ENCODE results near the gene IMPDH1. TPM values are rescaled to one million over a fixed set of nuclear protein-coding genes. Genes with fewer than 3 reads are reported as not detected.

IMPDH1 gene
- polyA plus RNA-seq, 3 donors, result 26.1 to 27.3 (median 26.8) TPM

DNA sequence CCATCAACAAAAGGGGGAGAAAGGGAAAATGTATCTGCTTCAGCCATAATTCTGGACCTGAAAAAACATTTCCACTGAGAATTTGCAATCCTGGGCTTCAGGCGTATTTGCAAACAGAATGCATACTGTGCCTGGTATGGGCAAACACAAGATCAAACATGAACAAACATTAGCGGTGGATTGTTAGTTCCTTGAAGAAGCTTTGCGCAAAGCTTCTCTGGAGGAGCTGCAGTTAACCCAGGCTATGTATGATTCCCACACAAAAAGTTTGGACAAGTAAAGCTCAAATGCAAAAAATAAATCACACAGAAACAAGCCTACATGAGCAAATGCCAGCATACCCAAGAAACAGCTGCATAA lies 25.5 kb upstream of the IMPDH1 start:
- DNase-seq (ENCODE audit: low read depth in 3 of 3, low spot score in 2 of 3), result no peak

- DNase-seq (ENCODE audit: low read depth in 3 of 3, low spot score in 2 of 3), result no peak
Observed at GRCh38 chr7:128434413-128435326, 24.9 kb upstream of the IMPDH1 start.

- DNase-seq (ENCODE audit: low read depth in 3 of 3, low spot score in 2 of 3), result no peak
Observed at GRCh38 chr7:128431754-128432153, 22.0 kb upstream of the IMPDH1 start.

GRCh38 chr7:128431221-128431620 lies 21.4 kb upstream of the IMPDH1 start:
- no peak for DNase-seq (ENCODE audit: low read depth in 3 of 3, low spot score in 2 of 3)

- DNase-seq (ENCODE audit: low read depth in 3 of 3, low spot score in 2 of 3), result no peak
Observed at GRCh38 chr7:128430207-128430606, 20.4 kb upstream of the IMPDH1 start.

GRCh38 chr7:128427289-128427891 lies 17.6 kb upstream of the IMPDH1 start:
- DNase-seq (ENCODE audit: low read depth in 3 of 3, low spot score in 2 of 3), result no peak

DNA sequence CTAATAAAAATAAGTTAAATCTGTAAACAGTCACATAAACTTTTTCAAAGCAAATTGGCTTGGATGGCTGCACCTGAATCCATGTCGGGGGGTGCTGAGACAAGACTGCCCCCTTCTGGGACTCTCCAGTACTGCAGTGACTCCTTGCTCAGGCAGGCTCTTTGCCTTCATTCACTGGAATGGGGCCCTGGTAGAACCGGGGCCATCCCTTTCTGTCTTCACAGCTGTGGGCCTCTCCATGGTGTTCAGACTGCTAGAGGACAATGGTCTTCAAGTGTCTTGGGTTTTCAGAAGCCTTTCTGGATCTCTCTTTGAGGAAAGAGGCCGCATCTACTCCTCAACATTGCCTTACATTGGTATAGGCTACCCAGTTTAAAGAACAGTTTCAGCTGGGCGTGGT lies 16.1 kb upstream of the IMPDH1 start:
- no peak for DNase-seq (ENCODE audit: low read depth in 3 of 3, low spot score in 2 of 3)

DNA sequence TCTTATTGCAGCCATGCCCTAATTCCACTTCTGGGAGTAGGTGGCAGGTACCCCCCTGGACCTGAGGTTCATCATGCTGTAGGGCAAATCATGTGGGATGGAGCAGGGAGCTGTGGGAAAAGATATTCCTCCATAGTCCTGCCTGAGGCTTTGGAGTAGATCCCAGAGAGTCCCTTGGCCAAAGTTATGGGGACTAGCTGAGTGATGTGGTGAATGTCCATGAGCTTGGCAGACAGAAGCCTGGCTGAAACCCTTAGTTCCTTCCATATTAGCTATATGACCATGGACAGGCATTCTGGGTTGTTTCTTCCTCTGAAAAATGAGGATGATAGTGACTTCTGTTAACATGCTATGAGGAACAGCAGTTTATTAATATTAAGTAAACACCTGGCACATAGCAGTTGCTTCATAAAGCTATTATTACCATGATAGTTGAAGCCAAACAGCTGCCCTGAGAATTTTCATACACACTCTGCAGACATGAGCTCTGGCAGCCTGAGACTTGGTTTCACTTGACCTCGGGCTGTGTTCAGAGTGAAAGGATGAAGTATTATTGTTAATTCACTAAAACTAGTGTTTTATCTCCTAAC lies 15.0 kb upstream of the IMPDH1 start:
- no peak for DNase-seq (ENCODE audit: low read depth in 3 of 3, low spot score in 2 of 3)

- DNase-seq (ENCODE audit: low read depth in 3 of 3, low spot score in 2 of 3), result no peak
Observed at GRCh38 chr7:128422842-128423241, 13.1 kb upstream of the IMPDH1 start.

DNA sequence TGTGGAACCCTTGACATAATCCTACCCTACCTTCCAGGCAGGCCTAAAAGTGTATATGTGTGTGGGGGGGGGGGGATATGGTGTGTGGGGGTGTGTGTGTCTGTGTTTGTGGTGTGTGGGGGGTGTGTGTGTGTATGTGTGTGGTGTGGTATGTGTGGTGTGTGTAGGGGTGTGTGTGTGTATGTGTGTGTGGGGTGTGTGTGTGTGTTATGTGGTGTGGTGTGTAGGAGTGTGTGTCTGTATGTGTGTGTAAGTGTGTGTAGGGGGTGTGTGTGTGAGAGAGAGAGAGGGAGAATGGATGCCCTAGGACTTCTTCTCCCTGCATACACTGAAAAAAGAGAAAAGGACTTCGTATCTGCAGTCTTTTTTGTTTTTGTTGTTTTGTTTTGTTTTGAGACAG lies 12.3 kb upstream of the IMPDH1 start:
- DNase-seq (ENCODE audit: low read depth in 3 of 3, low spot score in 2 of 3), result no peak

- DNase-seq (ENCODE audit: low read depth in 3 of 3, low spot score in 2 of 3), result no peak
Observed at GRCh38 chr7:128421384-128421783, 11.6 kb upstream of the IMPDH1 start.

DNA sequence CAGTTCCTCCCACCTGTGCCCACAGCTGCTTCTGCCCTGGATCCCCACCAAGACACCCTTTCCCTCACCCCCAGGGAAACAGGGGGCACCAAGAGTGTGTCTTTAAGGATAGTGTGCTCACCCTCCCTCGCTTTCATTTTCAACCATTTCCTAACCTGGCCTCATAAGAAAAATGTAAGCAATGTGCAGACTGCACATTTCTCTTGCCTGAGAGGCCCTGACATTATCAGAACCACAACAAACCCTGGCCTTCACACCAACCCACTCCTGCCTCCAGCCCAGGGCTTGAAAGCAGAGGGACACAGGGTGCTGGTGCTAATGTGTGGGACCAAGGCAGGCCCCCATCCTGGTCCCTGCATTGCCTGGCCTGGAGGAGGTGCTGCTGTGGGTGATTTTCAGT lies 11.0 kb upstream of the IMPDH1 start:
- DNase-seq (ENCODE audit: low read depth in 3 of 3, low spot score in 2 of 3), result no peak

DNA sequence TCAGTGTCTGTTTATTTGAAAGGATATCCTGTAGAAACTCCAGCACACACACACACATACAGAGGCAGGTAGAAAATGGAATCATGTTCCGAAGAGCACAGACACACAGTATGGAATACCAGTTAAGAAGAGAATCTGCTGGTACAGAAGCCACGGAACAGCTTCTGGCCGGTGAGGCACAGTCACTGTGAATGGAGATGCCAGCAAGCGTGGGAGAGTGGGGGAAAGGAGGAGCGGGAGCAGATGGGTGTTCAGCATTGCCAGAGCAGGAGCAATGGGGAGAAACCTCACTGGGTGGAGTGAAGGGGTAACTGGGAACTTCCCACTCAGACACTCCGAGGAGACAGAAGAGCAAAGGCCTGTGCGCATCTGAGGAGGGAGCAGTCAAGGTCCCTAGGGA lies 9.5 kb upstream of the IMPDH1 start:
- DNase-seq (ENCODE audit: low read depth in 3 of 3, low spot score in 2 of 3), result no peak

GRCh38 chr7:128417071-128417470 lies 7.3 kb upstream of the IMPDH1 start:
- no peak for DNase-seq (ENCODE audit: low read depth in 3 of 3, low spot score in 2 of 3)

DNA sequence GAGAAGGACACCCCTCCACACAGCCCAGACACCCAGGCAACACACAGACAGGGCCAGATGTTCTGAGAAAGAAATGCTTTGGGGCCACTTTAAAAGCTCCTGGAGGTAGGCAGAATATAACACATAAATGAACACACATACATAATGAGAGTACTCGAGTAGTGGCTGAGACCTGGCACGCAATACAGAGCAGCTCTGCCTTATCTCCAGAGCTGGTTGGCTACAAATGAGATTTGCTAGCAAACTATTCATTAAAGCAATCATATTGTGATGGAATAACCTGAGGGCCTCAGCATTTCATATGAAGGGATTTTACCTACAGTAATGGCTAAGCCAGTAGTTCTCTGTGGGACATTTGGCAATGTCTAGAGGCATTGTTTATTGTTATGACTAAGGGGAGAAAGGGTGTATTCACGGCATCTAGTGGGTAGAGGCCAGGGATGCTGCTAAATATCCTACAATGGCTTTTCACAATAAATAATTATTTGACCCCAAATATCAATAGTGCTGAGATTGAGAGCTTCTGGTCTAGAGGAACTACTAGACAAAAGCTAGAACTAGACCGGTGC lies 5.5 kb upstream of the IMPDH1 start:
- no peak for DNase-seq (ENCODE audit: low read depth in 3 of 3, low spot score in 2 of 3)

DNA sequence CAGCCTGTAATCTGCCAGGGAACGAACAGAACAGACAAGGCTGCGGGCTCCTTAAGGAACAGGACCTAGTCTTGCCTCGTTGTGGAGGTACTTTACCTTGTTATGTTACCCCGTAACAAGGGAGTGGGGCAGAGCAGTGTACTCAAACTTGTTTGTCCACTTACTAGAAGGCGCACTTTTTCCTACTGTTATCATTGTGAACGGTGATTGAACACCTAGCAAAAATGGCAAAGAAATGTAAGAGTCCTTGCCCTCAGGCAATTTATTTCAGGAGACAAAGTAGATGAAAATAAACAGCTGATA lies 620 bp upstream of the IMPDH1 start:
- no peak for DNase-seq (ENCODE audit: low read depth in 3 of 3, low spot score in 2 of 3)

GRCh38 chr7:128408709-128409595 lies 830 bp downstream of the IMPDH1 start:
- no peak for DNase-seq (ENCODE audit: low read depth in 3 of 3, low spot score in 2 of 3)

GRCh38 chr7:128407751-128408708 lies 1.8 kb downstream of the IMPDH1 start:
- no peak for DNase-seq (ENCODE audit: low read depth in 3 of 3, low spot score in 2 of 3)

GRCh38 chr7:128407233-128407589 lies 2.6 kb downstream of the IMPDH1 start:
- no peak for DNase-seq (ENCODE audit: low read depth in 3 of 3, low spot score in 2 of 3)
